AG09309 (cell line): ENCODE results near the gene TRIM33.
A peak's percentile ranks its signal among the peaks of the same experiment; 100 is the strongest.

Experiments
- DNase-seq: peaks from one replicate; pipeline ENCODE4 v3.0.0-alpha.2; 2010; ENCODE audit warnings: low read depth
- H3K4me3 ChIP-seq: 2 replicates; pipeline ENCODE4 v1.5.1; 2011; ENCODE audit warnings: mild to moderate bottlenecking, low read depth, low read length, moderate library complexity; ENCODE audit not compliant: control insufficient read depth
- CTCF ChIP-seq: IDR thresholded peaks from 2 replicates; pipeline ENCODE4 v1.5.1; 2011; ENCODE audit warnings: mild to moderate bottlenecking, low read depth, low read length, inconsistent platforms; ENCODE audit not compliant: insufficient read depth, control insufficient read depth; ENCODE audit errors: missing control alignments

TRIM33 gene

GRCh38 chr1:114355240-114355639 is 155.8 kb downstream of the TRIM33 start:
- no peak overlapping the region for H3K4me3 ChIP-seq
- DNase-seq, result no peak
- TF ChIP-seq CTCF, result no peak

GRCh38 chr1:114353262-114353661 is 157.7 kb downstream of the TRIM33 start:
- no peak for TF ChIP-seq CTCF
- DNase-seq, result peak; percentile 20
- H3K4me3 ChIP-seq, result no peak overlapping the region

- no peak for TF ChIP-seq CTCF
- DNase-seq, result no peak
These were observed 158.2 kb downstream of the TRIM33 start for GRCh38 chr1:114352797-114353196.

GRCh38 chr1:114350731-114351445 is 160.1 kb downstream of the TRIM33 start:
- no peak for TF ChIP-seq CTCF
- DNase-seq, result no peak
- H3K4me3 ChIP-seq, result no peak overlapping the region

More at GRCh38 chr1:114352797-114353196, 158.2 kb downstream of the TRIM33 start:
- no peak overlapping the region for H3K4me3 ChIP-seq

GRCh38 chr1:114349891-114350605 is 161.0 kb downstream of the TRIM33 start:
- no peak for DNase-seq
- no peak for TF ChIP-seq CTCF
- H3K4me3 ChIP-seq, result no peak overlapping the region

- no peak for TF ChIP-seq CTCF
- no peak overlapping the region for H3K4me3 ChIP-seq
- DNase-seq, result no peak
These were observed 163.4 kb downstream of the TRIM33 start for GRCh38 chr1:114347431-114348209.
